HG02840 (cell line): Measurements from ENCODE around the gene SEPTIN6.
A peak's percentile ranks its signal among the peaks of the same experiment; 100 is the strongest.
"Not testable (repeated sequence)": the region's sequence is repeated elsewhere in the genome, so short reads cannot be mapped to it uniquely, and the experiment has no call there.

Experiments used
- ATAC-seq: cut with Tn5 transposase; IDR thresholded peaks from one replicate; pipeline ENCODE4 v1.9.1; 2021; ENCODE audit warnings: mild to moderate bottlenecking, moderate library complexity, moderate number of reproducible peaks; ENCODE audit not compliant: unreplicated experiment, low FRiP score

Gene SEPTIN6

DNA sequence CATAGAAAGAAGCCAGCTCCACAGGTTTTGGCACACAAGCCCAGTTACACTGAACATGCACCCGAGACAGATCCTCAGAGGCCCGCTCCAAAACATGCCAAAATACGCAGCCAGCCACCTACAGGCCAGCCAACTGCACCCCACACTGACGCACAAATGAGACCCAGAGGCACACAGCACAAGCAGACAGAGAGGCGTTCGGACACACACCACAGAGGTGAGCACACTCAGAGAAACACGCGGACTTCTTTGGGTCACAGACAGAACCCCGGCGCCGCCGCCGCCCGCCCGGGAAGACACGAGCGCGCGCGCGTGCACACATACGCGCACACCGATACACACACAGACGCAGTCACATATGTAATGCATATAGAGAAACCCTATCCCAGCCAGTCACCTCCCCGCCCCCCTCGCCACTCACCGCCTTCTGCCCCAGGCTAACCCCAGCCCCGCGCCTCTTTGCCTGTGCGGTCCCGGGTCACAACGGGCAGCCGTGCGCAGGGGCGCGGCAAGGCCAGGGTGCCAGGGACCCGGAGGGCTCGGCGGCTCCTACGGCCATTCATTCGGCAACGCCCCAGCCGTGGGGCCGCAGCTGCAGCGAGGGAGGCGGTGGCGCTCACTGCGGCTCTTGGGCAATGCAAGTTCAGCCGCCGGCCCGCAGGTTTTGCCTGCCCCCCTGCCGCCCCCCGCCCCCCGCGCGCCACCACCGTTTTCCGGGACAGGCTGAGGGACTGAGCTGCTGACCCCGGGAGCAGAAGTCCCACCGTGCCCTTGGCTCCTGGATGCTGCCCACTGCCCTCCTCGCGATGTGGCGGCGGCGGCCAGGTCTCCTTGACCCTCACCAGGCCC lies 553 bp downstream of the SEPTIN6 start:
- no peak for ATAC-seq

DNA sequence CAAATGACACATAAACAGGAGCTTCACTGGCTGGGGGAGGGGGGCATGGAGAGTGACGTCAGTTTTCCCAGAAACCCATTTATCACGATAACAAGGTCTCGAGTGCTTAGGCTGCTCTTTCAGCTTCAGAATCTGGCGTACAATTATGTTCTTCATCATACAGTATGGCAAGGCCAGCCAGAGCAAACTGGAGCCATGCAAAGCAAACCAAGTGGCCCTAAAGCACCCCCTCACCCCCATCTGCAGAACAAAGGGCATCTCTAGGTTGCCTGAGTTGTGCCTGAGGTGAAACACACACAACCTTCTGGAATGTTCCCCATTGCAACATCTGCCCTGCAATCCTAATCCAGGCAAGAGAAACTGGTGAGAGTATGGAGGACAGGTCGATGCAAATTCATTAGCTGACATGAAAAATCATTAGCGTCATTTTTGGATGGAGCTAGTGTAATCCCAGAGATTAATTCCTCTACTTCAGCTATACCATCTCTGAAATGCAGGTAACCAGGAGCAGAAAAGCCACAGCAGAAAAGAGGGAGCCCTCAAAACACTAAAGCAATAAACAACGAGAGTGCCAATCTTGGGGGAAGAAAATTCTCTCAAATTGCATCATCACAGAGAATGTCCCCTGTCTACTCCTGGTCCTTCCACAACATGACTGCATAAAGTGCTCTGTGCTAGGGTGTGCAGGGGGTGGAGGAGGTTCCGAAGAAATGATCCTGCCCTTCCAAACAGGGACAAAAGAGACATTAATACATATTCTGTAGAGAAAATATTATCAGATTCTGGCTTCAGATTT lies 1.8 kb downstream of the SEPTIN6 start:
- no peak for ATAC-seq

DNA sequence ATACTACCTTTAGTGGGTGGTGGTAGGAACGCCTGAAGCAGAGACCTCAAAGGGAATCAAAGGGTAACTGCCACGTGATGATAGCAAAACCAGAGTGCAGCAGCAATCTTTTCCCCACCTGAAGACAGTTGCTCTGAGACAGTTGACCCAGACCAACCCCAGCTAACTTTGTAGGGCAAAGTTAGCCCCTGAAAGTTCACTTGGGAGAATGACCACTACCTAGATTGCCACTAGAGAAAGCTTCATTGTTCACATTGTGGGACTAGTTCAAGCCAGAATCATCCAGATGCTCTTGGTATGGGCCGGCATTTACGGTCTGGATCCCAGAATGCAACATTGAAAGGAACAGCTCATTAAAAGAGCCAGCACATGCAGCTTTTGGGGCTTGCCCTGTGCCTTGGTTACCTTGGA lies 4.1 kb downstream of the SEPTIN6 start:
- ATAC-seq: no peak

DNA sequence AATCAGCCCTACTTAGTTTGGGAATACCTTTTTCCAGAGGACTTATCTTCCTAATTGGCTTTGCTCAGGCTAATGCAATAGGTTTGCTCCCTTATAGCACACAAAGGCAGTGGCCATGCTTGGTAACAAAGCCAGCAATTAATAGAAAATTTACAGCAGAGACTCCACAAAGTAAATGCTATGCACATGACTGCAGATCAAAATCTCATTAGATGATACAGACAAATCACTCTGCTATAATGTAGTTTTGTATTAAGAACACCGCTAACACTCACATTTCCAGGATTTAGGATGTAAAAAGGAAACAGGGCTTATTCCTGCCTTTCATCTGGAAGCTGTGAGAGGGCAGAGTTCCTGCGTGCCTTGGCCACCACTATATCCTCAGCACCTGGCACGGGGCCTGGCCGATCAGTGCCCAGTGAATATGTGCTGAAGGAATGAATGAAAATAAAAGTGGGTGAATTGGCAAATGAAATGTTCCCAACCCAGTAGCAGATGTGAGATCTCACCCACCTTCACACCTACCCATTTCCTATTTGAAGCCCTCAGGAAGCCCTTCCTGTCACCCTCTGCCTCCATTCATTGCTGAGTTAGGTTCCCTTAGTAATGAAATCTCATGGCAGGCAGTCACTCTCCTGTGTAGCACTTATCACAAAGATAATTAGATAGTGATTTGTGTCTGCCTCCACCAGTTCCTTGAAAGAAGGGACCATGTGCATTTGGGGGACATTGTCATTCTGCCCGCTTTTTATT lies 5.1 kb downstream of the SEPTIN6 start:
- ATAC-seq: no peak

DNA sequence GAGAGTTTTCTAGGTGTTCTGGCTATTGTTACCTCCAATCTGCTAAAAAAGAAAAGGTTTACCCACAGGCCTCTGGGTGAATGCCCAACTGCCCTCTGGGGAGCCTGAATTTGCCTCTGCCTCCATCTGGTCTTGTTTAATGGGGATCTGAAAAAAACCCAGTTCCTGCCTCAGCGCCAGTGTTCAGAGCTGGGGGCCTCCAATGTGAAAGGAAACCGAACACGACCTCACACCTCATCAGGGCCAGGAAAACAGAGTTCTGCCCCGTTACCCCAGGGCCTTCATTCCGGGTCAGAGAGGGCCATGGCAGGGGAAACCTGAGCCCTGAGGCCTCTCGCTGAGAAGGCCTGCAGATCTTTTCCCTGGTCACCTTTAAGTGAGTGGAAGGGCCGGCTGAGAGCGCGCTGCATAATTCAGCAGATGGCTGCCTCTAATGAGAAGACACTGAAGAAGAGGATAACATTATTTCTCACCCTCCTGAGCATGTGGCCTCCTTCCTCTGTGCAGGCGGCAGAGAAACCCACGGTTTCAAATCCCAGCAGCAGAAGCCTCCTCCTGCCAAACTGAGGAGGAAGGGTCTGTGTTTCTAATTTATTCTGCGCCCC lies 6.8 kb downstream of the SEPTIN6 start:
- ATAC-seq: peak; percentile 33

DNA sequence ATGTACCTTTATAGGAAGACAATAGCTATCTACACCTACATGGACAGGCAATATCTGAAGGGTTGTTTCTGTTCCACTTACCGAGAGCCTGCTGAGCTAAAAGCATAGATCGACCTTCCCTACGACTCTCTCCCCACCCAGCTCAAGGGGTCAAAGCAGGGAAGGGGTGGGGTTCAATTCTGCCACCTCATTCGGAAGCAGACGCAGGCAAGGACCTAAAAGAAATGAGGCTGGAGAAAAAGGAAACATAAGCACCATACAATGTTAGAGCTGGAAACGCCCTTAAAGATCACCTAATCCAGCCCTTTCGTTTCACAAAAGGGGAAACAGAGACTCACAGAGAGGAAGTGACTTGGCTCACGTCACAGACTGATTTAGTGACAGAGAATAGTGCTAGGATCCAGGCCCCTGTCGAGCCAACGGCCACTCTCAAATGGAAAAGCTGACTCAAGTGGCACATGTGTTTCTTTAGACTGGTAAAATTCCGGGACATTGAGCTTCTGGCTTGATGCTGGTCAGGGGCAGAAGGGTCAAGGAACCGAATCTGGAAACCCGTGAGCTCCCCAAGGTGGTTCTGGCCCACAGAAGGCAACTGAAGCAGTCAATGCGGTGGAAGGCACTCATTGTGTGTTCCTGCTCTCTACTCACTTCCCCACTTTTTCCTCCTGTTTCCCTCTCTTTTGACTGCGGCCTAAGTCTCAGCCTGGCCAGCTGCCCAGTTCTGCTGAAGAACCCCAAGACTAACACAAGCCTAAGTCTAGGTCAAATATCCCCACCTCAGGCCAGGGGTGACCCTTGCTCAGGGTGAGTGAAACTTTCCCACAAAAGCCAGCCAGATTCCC lies 7.5 kb downstream of the SEPTIN6 start:
- no peak for ATAC-seq

DNA sequence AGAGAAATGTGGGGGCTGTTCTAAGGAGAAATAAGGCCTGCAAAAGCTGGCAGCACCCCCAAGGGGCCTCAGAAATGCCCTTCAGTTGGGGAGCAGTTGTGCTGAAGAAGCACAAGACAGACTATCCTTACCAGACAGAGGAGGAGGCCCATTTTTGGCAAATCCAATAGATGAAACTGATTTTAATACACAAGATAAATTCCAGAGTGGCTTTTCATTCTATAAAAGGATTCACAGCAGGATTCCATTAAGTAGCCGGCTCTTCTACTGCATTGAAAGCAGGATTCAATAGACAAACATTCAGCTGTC lies 8.1 kb downstream of the SEPTIN6 start:
- ATAC-seq: no peak

DNA sequence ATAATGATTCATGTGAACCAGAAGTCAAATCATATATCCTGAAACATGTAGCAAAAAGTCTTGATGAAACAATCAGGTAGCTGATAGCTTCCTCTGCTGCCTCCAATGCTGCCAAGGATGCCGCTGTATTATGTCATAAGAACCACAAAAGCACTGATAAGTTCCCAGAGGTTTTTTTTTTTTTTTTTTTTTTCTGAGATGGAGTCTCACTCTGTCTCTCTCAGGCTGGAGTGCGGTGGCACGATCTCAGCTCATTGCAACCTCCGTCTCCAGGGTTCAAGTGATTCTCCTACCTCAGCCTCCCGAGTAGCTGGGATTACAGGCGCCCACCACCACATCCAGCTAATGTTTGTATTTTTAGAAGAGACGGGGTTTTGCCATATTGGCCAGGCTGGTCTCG lies 8.7 kb downstream of the SEPTIN6 start:
- ATAC-seq: not testable (repeated sequence)

DNA sequence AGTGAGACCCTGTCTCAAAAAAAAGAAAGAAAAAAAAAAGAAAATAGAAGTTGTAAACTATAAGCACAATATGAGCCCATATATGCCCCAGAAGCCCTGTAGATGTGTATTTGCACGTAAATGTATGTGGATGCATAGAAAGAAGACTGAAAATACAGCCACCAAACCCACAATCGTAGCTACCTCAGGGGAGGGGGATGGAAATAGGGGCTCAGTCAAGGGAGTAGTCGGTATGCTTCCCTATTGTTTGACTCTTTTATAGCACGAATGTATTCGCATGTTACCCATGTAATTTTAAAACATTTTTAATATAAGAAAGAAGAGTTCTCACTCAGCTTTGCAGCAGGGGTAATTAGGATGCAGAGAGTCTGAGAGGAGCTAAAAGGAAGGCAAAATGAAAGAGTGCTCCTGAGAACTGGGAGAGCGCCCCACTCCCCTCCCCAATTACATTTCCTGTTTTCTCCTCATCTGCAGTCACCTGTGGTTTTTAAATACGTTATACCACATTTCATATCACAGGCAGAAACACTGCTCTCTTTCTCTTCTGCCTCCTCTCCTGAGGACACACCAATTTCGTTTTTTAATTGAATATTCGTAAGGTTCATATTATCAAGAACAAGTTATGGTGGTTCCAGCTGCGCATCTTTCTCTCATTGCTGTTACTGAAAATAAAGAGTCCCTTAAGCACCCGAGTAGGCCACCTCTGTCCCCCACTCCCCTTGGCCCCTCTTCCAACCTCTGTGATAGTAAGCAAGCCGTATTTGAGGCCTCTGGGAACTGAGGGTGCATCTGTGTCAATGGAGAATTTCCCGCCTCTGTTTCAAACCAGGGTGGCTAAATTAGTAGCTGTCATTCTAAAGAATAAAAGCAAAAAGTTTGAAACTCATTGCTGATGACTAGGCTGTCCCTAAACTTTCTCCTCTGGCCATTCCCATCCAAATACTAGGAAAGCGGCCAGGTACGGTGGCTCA lies 10.7 kb downstream of the SEPTIN6 start:
- ATAC-seq: no peak

DNA sequence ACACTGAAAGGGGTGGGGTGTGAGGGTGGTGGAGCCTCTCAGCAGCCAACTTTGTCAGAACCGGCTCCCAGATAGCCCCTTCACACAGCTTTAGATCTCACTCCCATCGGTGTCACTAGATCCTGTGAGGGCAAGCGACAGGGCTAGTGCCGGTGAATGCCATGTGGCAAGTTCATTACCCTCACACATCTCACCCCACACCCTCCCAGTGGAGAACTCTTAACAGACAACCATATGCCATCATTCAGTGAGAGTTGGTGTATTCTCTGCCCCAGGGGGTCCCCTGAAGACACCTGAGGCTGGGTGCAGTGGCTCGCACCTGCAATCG lies 15.3 kb downstream of the SEPTIN6 start:
- ATAC-seq: no peak

DNA sequence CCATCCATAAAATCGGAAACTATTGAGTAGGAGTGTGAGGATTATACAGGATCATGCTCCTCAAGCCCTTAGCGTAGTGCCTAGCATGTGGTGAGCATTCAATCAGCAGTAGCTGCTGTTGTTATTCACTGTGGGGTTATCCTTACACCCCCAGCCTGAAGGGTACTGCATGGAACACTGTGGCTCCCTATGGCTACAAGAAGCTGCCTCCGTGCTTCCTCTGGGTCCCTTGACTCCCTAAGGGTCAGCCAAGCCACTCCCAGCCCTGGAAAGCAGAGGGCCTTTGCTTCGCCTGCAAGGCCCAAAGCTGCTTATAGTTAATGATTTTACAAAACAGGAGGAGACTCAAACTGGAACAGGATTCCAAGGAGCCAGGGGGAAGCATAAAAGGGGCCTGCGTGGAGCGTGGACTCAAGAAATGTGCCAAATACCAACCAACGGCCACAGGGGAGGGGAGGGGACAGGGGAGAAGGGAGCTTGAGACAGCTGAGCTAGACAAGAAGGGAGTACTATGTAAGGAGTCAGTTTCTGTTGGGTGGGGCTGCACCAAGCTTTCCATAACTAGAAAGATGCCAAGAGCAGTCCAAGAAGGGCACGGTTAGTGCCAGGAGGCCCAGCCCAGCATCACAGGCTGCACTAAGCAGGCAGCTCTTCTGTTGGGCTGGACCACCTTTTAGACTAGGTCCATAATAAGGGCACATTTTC lies 15.9 kb downstream of the SEPTIN6 start:
- no peak for ATAC-seq

DNA sequence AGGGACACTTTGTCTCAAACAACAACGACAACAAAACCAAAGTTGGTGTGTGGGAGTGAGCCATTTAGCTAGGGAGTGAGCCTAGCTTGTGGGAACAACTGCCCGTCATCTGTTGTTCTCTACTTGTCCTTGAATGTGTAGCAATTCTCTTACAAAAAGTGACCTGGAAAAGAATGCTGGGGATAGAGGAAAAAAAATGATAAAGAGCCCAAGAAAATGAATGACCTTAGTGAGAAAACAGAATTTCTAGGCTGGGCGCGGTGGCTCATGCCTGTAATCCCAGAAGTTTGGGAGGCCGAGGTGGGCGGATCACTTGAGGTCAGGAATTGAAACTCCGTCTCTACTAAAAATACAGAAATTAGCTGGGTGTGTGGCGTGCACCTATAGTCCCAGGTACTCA lies 19.6 kb downstream of the SEPTIN6 start:
- ATAC-seq: no peak

DNA sequence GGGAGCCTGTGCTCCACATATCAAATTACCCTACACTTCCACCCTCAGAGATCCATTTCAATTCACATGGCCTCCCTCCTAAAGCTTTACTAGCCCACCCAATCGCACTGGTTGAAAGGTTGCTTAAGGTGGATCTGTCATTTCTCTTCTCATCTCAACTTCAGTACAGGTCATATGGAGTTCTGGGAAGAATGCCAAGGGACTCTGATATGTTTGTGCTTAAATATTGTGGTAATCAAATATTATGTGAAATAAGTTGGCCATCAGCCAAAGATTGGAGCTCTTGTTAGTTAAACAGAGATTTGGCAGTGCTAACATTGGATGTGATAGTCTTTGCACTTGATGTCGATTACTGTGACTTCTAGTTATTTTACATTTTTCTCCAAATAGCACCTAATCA lies 20.5 kb downstream of the SEPTIN6 start:
- no peak for ATAC-seq

DNA sequence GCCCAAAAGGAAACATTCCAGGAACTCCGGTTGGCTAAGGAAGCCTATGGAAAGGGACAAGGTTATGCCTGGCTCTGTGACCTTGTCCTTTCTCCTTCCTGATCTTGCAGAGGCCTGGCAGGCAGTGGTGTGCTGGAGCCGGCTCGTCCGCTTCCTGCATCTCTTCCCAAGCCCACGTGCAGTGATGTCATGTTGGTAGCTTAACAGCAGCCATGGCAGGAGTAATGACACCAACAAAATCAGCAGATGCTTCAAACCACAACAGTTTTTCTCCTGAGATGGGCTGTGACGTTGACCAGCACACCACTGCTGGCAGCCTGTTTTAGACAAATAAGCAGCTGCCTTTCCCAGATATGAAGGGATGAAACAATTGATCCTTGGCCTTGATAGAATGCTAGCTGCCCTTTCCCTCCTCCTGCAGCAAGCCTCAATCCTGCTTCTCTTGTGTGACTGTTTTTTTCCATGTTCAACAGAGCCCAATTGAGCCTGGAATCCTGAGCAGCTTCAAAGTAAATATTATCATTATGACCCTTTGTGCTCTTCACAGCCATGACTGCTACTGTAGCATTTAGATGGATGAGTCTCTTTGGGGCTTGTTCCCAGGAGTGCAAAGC lies 23.4 kb downstream of the SEPTIN6 start:
- no peak for ATAC-seq

DNA sequence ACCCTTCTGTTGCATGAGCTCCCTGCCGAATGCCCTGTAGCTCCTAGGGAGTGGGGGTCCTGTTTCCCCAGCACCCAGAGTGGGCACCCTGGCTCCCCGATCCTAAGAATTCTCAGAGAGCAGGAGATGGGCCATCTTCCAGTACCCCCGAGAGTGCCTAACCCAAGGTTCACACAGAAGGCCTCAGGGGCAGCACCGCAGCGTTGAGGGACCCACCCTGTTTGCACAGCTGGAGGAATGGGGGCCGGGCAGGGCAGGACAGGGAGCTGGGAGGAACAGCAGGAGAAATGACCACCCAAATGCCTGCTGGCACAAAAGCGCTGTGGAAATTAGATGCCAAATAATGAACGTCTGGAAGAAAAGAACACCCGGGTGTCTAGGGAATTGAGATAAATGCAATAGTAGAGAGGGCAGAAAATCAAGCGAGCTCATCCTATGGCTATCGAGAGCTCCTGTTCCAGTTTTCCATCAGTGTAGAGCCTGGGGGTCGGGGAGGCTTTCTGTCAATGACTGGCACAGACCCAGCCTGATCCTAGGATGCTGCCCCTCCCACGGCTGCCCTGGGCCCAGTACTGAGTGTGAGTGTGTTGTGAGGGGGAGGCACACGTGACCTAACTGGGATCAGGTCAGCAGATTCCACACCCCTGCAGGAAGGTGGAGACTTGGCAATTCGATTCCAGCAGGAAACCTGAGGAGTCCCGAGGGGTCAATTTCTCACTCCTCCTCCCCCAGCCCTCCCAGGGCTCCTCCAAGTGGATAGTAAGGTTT lies 25.7 kb downstream of the SEPTIN6 start:
- ATAC-seq: no peak

DNA sequence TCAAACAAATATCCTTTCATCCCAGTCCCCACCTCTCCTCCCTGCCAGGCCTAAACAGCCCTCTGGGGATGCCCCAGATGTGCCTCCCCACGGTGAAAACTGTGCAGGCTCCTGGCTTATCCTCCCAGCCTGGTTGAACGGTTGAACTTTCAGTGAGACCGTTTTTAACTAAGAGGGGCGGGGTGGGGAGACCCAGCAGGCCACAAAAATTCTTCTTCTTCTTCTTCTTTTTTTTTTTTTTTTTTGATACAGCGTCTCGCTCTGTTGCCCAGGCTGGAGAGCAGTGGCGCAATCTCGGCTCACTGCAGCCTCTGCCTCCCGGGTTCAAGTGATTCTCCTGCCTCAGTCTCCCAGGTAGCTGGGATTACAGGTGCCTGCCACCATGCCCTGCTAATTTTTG lies 28.1 kb downstream of the SEPTIN6 start:
- ATAC-seq: not testable (repeated sequence)

DNA sequence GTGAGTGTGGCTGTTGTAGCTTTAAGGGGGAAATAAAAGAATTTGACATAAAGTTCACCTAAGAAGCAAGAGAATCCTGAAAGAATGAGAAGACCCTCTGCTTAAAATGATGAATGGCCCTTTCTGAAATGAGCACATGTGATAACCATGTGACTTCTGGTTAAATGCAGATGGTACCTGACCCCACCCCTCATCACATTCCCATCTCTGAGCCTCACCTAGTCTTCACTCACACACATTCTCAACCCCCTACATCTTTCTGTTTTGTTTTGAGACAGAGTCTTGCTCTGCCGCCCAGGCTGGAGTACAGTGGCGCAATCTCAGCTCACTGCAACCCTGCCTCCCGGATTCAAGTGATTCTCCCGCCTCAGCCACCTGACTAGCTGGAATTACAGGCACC lies 31.5 kb downstream of the SEPTIN6 start:
- ATAC-seq: no peak
